Endodermal cell (in vitro differentiated cells): ENCODE results near the gene HEXIM1. TPM values are rescaled to one million over a fixed set of nuclear protein-coding genes. Genes with fewer than 3 reads are reported as not detected.
"Not testable (repeated sequence)": the region's sequence is repeated elsewhere in the genome, so short reads cannot be mapped to it uniquely, and the experiment has no call there.

Experiments used
- DNase-seq: peaks from one replicate; pipeline ENCODE4 v3.0.0-alpha.2; 2017
- H3K27ac ChIP-seq: 2 replicates; pipeline ENCODE4 v1.5.1; 2013; ENCODE audit warnings: mild to moderate bottlenecking, low read depth, low read length, moderate library complexity
- H3K27me3 ChIP-seq: 2 replicates; pipeline ENCODE4 v1.6.1; 2013; ENCODE audit warnings: mild to moderate bottlenecking, low read length, moderate library complexity; ENCODE audit not compliant: insufficient read depth, control insufficient read depth, poor library complexity, severe bottlenecking
- H3K36me3 ChIP-seq: 2 replicates; pipeline ENCODE4 v1.7.0; 2013; ENCODE audit warnings: mild to moderate bottlenecking, low read length, moderate library complexity; ENCODE audit not compliant: control insufficient read depth, insufficient read depth
- H3K4me1 ChIP-seq: one replicate; pipeline ENCODE4 v1.7.0; 2013; ENCODE audit warnings: low read length; ENCODE audit not compliant: control insufficient read depth, insufficient read depth
- H3K4me3 ChIP-seq: 2 replicates; pipeline ENCODE4 v1.5.1; 2013; ENCODE audit warnings: mild to moderate bottlenecking, low read length, moderate library complexity
- H3K9ac ChIP-seq: 2 replicates; pipeline ENCODE4 v1.6.1; 2013; ENCODE audit warnings: mild to moderate bottlenecking, low read length, moderate library complexity; ENCODE audit not compliant: poor library complexity, severe bottlenecking; ENCODE audit errors: extremely low read depth
- H3K9me3 ChIP-seq: 2 replicates; pipeline ENCODE4 v1.6.1; 2013; ENCODE audit warnings: mild to moderate bottlenecking, low read length, moderate library complexity; ENCODE audit not compliant: control insufficient read depth
- H3K27ac Mint-ChIP-seq: 2 replicates; pipeline ENCODE4 v1.8.0; 2020; ENCODE audit warnings: mixed read lengths
- H3K27me3 Mint-ChIP-seq: 2 replicates; pipeline ENCODE4 v1.8.0; 2021; ENCODE audit warnings: mild to moderate bottlenecking, mixed read lengths; ENCODE audit not compliant: insufficient read depth
- H3K36me3 Mint-ChIP-seq: 2 replicates; pipeline ENCODE4 v1.8.0; 2020; ENCODE audit warnings: low read depth, mixed read lengths
- H3K4me1 Mint-ChIP-seq: 2 replicates; pipeline ENCODE4 v1.8.0; 2020; ENCODE audit warnings: mixed read lengths
- H3K4me3 Mint-ChIP-seq: 2 replicates; pipeline ENCODE4 v1.8.0; 2020; ENCODE audit warnings: mild to moderate bottlenecking, moderate library complexity, mixed read lengths
- H3K9me3 Mint-ChIP-seq: 2 replicates; pipeline ENCODE4 v1.8.0; 2020; ENCODE audit warnings: mild to moderate bottlenecking, mixed read lengths
- WGBS, 2 experiments: methylation state at CpG; one replicate each; pipeline versions ENCODE4 v1.1.5 to v1.1.7; 2013; ENCODE audit warnings: missing lambda C conversion rate in 2 of 2, mixed read lengths in 1 of 2; ENCODE audit not compliant: insufficient coverage in 1 of 2, insufficient read length in 1 of 2; 5-methylcytosine and 5-hydroxymethylcytosine counted together
- total RNA-seq, 2 donors: library from RNA; stranded (reverse); fragmentation: NEBNext Ultra II Directional in 1 of 2; extraction: Animal tissue kit (Norgen Biotek cat#: 25700) in 1 of 2; gene quantifications; 2 replicates in 1 of 2; 3 replicates in 1 of 2; pipeline ENCODE4 v1.2.1, GENCODE V29; 2021
- TF ChIP-seq, protein P1 (sequence below): fragments of 200-600 bp; sonication (generic); conservative IDR thresholded peaks from 2 replicates; pipeline ENCODE4 v1.5.0; 2021; ENCODE audit warnings: antibody characterized with exemption, mild to moderate bottlenecking

Gene HEXIM1
- total RNA-seq, 2 donors from 2014 or later: 37.0 to 39.2 TPM

DNA sequence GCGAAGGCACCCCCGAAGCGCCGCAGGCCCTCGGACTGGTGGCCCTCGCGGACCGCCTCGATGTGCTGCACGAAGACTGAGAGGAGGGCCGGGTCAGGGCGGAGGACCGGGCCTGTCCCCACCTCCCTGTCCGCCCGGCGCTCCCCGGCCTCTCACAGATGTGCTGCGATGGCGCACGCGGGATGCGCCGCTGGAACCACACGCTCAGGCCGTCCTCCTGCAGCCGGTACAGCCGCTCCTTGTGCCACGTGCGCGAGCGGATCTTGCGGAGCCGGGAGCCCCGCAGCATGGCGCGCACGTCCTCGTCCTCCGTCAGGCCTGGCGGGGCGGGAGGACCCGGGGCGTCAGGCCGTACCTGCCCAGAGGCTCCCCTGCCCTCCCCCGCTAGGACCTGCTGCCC lies 27.2 kb upstream of the HEXIM1 start:
- no peak overlapping the region for H3K9ac ChIP-seq
- H3K36me3 ChIP-seq: no peaks in the 10 kb centered on the region
- Mint-ChIP-seq H3K36me3 (peaks cover 8% of the 10 kb centered on the region), H3K27ac (no peak overlapping the region), H3K4me3 (no peak overlapping the region), H3K9me3 (no peaks in the 10 kb centered on the region), H3K4me1 (no peaks in the 10 kb centered on the region), H3K27me3 (peaks cover 3% of the 10 kb centered on the region)
- no peaks in the 10 kb centered on the region for H3K9me3 ChIP-seq
- WGBS, 2 experiments: 96 to 98% methylated on average over 21 to 45 of the region's 45 CpGs
- no peaks in the 10 kb centered on the region for H3K4me1 ChIP-seq
- no peaks in the 10 kb centered on the region for H3K27me3 ChIP-seq
- TF ChIP-seq, protein P1, sequence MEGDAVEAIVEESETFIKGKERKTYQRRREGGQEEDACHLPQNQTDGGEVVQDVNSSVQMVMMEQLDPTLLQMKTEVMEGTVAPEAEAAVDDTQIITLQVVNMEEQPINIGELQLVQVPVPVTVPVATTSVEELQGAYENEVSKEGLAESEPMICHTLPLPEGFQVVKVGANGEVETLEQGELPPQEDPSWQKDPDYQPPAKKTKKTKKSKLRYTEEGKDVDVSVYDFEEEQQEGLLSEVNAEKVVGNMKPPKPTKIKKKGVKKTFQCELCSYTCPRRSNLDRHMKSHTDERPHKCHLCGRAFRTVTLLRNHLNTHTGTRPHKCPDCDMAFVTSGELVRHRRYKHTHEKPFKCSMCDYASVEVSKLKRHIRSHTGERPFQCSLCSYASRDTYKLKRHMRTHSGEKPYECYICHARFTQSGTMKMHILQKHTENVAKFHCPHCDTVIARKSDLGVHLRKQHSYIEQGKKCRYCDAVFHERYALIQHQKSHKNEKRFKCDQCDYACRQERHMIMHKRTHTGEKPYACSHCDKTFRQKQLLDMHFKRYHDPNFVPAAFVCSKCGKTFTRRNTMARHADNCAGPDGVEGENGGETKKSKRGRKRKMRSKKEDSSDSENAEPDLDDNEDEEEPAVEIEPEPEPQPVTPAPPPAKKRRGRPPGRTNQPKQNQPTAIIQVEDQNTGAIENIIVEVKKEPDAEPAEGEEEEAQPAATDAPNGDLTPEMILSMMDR: no peak
- DNase-seq: peak; percentile 65
- H3K27ac ChIP-seq: no peak overlapping the region
- H3K4me3 ChIP-seq: no peak overlapping the region

DNA sequence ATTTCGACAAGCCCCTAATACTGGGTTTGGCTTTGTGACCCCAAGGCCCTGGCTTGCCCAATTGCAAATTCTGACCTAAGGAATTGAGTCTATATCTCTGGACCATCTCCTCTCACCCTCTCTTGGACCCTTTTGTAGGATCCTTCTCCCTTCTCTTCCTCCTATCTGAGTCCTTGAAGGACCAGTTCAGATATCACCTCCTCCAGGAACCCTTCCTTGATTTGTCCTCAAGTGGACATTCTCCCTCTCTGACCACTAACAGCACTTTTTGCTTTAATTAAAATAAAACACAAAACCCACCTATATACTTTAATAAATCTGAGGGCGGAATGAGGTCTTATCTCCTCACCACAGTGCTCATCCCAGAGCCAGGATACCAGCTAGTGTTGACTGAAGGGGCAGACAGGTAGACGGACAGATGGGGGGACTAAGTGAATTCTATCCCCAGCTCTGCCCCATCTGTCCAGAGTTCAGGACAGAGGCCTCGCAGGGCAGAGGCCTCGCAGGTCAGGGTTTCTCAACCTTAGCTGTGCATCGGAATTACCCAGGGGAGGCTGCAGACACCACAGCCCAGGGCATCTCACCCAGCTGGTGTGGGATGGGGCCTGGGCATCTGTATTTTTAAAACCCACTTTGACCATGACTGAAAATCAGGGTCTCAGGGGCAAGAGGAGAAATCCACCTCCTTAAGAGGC lies 25.1 kb upstream of the HEXIM1 start:
- Histone ChIP-seq H3K27me3 (no peaks in the 10 kb centered on the region), H3K9me3 (no peaks in the 10 kb centered on the region), H3K9ac (no peak overlapping the region), H3K4me3 (no peak overlapping the region), H3K4me1 (peaks cover 10% of the 10 kb centered on the region), H3K27ac (no peak overlapping the region), H3K36me3 (no peaks in the 10 kb centered on the region)
- DNase-seq: no peak
- Mint-ChIP-seq H3K9me3 (no peaks in the 10 kb centered on the region), H3K36me3 (peaks cover 5% of the 10 kb centered on the region), H3K4me1 (peaks cover 11% of the 10 kb centered on the region), H3K27ac (no peak overlapping the region), H3K4me3 (no peak overlapping the region), H3K27me3 (peaks cover 3% of the 10 kb centered on the region)
- 91% methylated on average over 5 to 6 of the region's 6 CpGs for WGBS, 2 experiments
- TF ChIP-seq, protein P1: no peak

DNA sequence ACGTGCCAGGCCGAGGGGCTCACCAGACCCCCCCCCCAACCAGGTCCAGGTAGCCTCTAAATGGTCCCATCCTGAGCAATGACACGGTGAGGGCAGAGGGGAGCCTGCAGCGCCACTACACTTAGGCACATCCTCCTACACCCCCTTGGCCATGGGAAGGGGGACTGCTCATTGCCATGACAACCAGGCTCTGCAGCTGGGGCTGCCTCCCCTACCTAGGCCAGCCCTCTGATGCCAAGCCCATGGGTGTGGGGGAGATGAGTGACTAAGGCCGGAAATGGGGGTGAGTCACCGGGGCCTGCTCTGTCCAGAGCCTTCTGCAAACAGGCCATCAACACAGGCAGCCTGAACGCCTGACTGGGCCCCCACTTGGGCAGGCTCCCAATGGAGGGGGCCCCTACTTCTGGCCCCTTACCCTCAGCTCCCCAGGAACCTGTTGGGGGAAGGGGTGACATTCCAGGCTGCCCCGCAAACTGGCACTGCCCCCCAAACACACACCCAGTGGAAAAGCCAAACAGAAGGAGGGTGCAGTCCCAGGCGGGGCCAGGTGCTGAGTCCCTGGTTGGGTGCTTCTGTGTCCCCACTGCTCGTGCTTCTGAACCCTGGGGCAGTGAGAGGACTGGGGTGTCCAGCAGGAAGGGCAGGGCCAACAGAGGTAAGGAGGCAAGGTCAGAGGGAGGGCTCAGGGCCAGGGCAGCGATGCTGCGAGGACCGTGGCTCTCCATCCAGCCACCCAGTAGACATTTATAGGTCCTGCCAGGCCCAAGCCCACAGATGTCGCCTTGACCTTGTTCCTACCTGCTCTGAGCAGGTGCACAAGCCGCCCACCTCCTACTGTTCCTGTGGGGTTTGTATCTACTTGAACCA lies 24.1 kb upstream of the HEXIM1 start:
- Mint-ChIP-seq H3K4me1 (peaks cover 11% of the 10 kb centered on the region), H3K27me3 (peaks cover 3% of the 10 kb centered on the region), H3K4me3 (no peak overlapping the region), H3K36me3 (peaks cover 2% of the 10 kb centered on the region), H3K27ac (peak overlapping the region; percentile 39), H3K9me3 (no peaks in the 10 kb centered on the region)
- no peaks in the 10 kb centered on the region for H3K27me3 ChIP-seq
- H3K4me1 ChIP-seq: peaks cover 11% of the 10 kb centered on the region
- H3K36me3 ChIP-seq: no peaks in the 10 kb centered on the region
- no peak overlapping the region for H3K27ac ChIP-seq
- 91 to 94% methylated on average over 7 to 15 of the region's 15 CpGs for WGBS, 2 experiments
- no peaks in the 10 kb centered on the region for H3K9me3 ChIP-seq
- no peak overlapping the region for H3K4me3 ChIP-seq
- TF ChIP-seq, protein P1: no peak
- no peak overlapping the region for H3K9ac ChIP-seq
- DNase-seq: peak; percentile 77

DNA sequence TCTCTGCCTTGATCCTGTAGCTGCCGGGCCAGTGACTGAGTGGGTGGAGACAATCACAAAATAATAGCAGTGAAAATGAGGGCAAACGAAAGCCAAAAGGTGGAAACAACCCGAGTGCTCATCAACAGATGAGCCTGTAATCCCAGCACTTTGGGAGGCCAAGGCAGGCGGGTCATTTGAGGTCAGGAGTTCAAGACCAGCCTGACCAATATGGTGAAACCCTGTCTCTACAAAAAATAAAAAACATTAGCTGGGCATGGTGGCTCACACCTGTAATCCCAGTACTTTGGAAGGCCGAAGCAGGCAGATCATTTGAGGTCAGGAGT lies 23.5 kb upstream of the HEXIM1 start:
- not testable (repeated sequence) for H3K36me3 ChIP-seq, H3K9me3 Mint-ChIP-seq, H3K36me3 Mint-ChIP-seq, H3K27me3 ChIP-seq, H3K9me3 ChIP-seq, H3K4me3 Mint-ChIP-seq, H3K9ac ChIP-seq, H3K4me3 ChIP-seq, DNase-seq, H3K27me3 Mint-ChIP-seq, H3K27ac ChIP-seq
- H3K27ac Mint-ChIP-seq: peak overlapping the region; percentile 24
- peaks cover 11% of the 10 kb centered on the region for H3K4me1 ChIP-seq
- peaks cover 16% of the 10 kb centered on the region for H3K4me1 Mint-ChIP-seq
- WGBS, 2 experiments: 79 to 89% methylated on average over 4 to 5 of the region's 5 CpGs
